GM19193 (cell line): ENCODE data around the gene SMCO2.

Experiments used
- POLR2A ChIP-seq: IDR thresholded peaks from 4 replicates; pipeline ENCODE4 v1.6.1; 2011; ENCODE audit not compliant: insufficient read depth, insufficient read length; ENCODE audit errors: extremely low read depth

The SMCO2 gene

GRCh38 chr12:27436768-27437167 is 9.8 kb upstream of the SMCO2 start:
- no peak for TF ChIP-seq POLR2A

GRCh38 chr12:27437839-27438238 is 8.7 kb upstream of the SMCO2 start:
- no peak for TF ChIP-seq POLR2A

GRCh38 chr12:27447761-27448160 is 1.2 kb downstream of the SMCO2 start:
- TF ChIP-seq POLR2A = no peak

DNA sequence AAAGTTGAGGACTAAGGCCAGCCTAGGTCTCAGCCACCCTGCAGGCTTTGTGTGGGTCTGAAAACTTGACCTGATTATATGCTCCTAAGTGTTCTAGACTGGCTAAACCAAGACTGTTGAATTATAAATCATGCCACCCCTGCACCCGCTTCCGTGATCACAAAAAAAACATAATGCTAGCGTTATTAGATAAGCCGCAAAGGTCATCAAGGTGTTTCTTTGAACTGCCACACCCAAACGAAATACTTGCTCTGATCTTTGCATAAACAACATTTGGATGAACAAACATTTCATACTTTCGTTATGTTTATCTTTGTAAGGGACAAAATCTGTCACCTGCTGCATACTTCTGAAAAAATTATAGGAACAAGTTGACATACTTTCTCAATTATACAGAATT is 2.5 kb downstream of the SMCO2 start:
- TF ChIP-seq POLR2A = no peak

GRCh38 chr12:27449893-27450534 is 3.5 kb downstream of the SMCO2 start:
- no peak for TF ChIP-seq POLR2A

DNA sequence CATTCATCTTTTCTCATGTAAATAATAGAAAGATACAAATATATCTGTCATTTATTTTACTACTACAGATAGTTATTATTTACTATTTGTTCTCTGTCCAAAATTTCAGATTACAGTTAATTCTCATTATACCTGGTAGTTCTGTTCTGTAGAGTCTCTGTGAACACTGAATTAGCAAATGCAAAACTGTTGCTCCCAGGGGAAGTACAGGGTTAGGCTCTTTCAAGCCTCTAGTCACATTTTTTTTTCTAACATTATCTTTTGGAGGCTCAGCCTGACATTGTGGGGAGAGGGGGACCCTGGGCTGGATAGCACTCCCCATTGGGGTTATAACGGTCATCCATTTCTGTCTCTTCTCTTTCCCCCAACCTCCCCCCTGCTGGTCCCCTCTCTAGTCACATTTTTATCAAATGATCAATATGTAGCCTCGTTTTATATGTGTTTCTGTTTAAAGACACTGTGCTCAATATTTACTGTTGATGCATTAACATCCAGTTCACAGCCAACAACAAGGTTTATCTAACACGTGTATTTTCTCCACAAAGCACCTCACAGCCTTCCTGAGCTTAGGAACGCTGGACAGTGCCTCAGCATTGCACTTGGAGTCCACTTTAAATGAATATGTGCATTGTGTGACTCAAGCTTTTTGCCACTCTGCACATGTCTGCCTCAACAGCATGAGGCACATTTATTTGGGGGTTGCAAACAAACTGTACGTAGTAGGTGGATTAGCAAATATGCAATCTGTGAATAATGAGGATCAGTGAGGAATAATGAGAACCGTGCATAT is 4.7 kb downstream of the SMCO2 start:
- TF ChIP-seq POLR2A = no peak

GRCh38 chr12:27453421-27453820 is 6.9 kb downstream of the SMCO2 start:
- no peak for TF ChIP-seq POLR2A

- TF ChIP-seq POLR2A = no peak
Observed at GRCh38 chr12:27455589-27455988, 9.1 kb downstream of the SMCO2 start.

- no peak for TF ChIP-seq POLR2A
Observed at GRCh38 chr12:27456618-27457017, 10.1 kb downstream of the SMCO2 start.

DNA sequence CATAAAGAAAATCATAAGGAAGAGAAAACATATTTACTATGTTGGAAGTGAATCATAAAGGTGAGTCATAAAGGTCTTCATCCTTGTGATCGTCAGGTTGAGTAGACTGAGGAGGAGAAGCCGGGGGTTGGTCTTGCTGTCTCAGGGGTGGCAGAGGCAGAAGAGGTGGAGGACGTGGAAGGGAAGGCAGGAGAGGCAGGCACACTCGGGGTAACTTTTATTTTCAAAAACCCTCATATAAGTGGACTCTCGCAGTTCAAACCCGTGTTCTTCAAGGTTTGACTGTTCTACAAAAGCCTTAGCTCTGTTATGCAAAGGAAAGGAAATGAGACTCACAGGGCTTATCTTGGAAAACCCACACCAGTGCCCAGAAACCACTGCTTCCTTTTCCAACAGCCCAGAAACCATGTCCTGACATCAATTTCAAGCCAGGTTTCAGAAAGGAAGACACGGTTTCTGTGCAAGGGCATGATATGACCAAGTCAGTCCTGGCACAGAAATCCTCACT is 14.0 kb downstream of the SMCO2 start:
- TF ChIP-seq POLR2A = no peak

DNA sequence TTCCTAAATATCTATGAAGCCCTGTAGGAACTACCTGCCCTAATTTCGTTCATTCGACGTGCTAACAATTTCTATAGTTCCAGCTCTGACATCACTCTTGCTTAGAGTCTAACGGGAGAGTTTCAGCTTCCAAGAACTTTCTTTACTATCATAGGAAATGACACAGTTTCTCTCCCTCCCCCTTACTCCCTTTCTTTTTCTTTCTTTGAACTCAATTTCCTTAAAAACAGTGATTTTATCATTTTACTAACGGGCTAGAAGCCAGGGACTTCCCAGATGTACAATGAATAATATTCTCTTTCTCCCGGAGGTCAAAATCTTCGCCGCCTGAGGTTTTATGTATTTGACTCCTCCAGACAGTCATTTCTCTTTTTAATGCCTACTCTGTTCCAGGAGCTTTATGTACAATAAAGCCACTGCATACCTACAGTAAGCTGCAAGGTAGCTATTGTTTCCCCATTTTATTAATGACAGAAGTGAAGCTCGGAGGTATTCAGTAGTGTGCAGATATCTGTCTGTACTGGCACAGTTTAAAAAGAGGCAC is 15.7 kb downstream of the SMCO2 start:
- TF ChIP-seq POLR2A = no peak

DNA sequence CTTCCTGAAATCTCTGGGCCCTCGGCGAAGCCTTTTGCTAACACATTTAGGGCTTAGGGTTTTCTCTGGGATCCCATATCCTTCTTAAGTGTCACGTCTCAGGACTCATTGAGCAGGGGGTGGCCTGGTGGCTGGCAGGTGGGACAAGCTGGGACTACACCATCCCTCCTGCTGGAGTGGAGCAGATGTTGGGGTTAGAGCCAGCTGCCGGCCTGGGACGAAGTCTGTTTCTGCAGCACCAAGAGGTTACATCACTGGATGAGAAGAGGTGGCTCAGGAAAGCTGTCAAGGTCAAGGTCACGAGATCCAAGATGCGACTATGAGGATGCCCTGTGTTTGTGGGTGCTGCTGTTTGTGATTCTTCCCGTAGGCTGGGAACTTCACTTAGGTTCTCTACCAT is 16.3 kb downstream of the SMCO2 start:
- no peak for TF ChIP-seq POLR2A

DNA sequence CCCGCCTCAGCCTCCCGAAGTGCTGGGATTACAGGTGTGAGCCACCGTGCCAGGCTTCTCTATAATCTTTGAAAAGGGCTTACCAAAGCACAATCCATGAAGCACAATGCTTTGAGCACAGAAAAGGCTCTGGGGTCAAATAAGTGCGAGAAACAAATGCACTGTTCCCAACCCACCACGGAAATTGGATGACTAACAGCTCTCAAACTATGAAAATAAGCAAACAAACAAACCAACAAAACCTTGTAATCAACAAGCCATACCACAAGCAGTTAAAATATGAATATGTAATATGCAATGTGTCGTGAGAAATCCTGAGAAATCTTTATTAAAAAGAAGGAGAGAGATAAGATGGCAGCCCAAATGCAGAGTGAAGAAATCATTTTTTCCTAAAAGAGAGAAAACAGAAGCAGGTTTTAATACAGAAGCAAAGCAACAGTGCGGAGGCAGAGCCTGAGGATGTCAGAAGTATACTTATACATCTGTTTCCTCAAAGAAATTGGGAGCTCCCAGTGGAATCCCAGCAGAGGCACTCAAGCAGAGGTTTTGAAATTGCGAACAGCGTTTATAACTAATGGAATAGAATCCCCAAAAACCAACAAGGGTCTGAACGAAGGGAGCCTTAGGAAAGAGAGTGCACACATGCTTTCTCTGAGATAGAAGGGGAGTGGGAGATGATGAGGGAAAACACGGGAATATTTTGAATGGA is 17.1 kb downstream of the SMCO2 start:
- TF ChIP-seq POLR2A = no peak

GRCh38 chr12:27464220-27464554 is 17.7 kb downstream of the SMCO2 start:
- TF ChIP-seq POLR2A = no peak

DNA sequence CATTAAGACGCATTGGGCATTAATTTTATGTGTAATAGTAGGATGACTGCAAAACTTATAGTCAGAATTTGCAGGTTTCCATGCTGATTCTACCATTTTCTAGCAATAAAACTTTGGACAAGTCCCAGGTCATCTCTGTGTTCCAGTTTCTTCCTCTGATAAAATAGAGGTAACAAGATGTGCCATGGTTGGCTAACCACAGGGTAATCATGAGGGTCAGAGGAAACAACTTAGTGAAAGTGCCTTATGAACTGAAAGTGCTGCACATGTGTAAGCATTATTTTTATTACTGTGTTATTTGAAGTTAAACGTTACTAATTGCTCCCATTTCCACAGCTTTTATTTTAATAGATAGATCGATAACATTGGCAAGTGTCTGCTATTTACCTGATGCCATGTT is 21.1 kb downstream of the SMCO2 start:
- TF ChIP-seq POLR2A = no peak

DNA sequence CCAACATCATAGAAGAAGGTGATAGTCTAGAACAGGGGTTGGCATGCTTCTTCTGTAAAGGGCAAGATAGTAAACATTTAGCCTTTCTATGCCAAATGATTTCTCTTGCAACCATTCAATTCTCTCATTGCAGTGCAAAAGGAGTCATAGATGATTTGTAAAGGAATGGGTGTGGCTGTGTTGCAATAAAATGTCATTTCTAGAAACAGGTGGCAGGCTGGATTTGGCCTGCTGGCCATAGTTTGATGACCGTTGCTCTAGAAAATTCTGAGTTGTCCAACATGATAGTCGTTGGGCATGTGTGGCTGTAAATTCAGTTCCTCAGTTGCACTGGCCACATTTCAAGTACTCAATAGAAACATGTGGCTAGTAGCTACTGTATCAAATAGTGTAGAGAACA is 21.7 kb downstream of the SMCO2 start:
- no peak for TF ChIP-seq POLR2A

- no peak for TF ChIP-seq POLR2A
Observed at GRCh38 chr12:27469176-27469736, 22.7 kb downstream of the SMCO2 start.
